Tibial nerve (tissue), 4 donors: ENCODE data around the gene MSI1. TPM values are rescaled to one million over a fixed set of nuclear protein-coding genes. Genes with fewer than 3 reads are reported as not detected.

Experiments used
- DNase-seq, 2 donors: peaks; one replicate each; pipeline ENCODE4 v3.0.0-alpha.2; 2019; ENCODE audit warnings: low spot score in 2 of 2
- H3K27ac ChIP-seq, 4 donors: fragments of 200-600 bp; sonication (generic) in 3 of 4; one replicate each; pipeline ENCODE4 v1.5.1; 2017 to 2019; ENCODE audit warnings: mild to moderate bottlenecking in 1 of 4
- H3K27me3 ChIP-seq, 2 donors: fragments of 200-600 bp; sonication (generic) in 1 of 2; one replicate each; pipeline versions ENCODE4 v1.5.1 to v1.6.0; 2017 to 2019
- H3K36me3 ChIP-seq, 3 donors: fragments of 200-600 bp; sonication (generic); one replicate each; pipeline ENCODE4 v1.5.1; 2018 to 2019
- H3K4me1 ChIP-seq, 4 donors: fragments of 200-600 bp; sonication (generic) in 3 of 4; one replicate each; pipeline ENCODE4 v1.5.1; 2017 to 2019
- H3K4me3 ChIP-seq, 4 donors: fragments of 200-600 bp; sonication (generic) in 3 of 4; one replicate each; pipeline ENCODE4 v1.5.1; 2017 to 2019; ENCODE audit warnings: mild to moderate bottlenecking in 1 of 4, moderate library complexity in 1 of 4
- H3K9me3 ChIP-seq, 4 donors: fragments of 200-600 bp; sonication (generic) in 3 of 4; one replicate each; pipeline ENCODE4 v1.5.1; 2017 to 2019
- CTCF ChIP-seq, 5 experiments: fragments of 200-600 bp in 3 of 5; fragments of 450-650 bp in 2 of 5; sonication (generic) in 3 of 5; IDR thresholded peaks; one replicate each; pipeline ENCODE4 v1.5.1; 2016 to 2019; ENCODE audit warnings: antibody characterized with exemption in 5 of 5, mild to moderate bottlenecking in 3 of 5, moderate library complexity in 2 of 5
- EP300 ChIP-seq, 2 donors: sonication (generic); formaldehyde crosslinking; IDR thresholded peaks; one replicate each; pipeline ENCODE4 v1.6.1; 2017; ENCODE audit warnings: antibody characterized with exemption in 2 of 2, mild to moderate bottlenecking in 1 of 2
- POLR2A ChIP-seq, 2 donors: fragments of 450-650 bp; IDR thresholded peaks; one replicate each; pipeline ENCODE4 v1.6.1; 2017; ENCODE audit warnings: antibody characterized with exemption in 2 of 2, mild to moderate bottlenecking in 2 of 2, moderate library complexity in 2 of 2
- WGBS, 2 donors: methylation state at CpG; one replicate each; pipeline ENCODE4 v1.1.5; 2018; 5-methylcytosine and 5-hydroxymethylcytosine counted together
- total RNA-seq, 4 donors: library from RNA; depleted of rRNA; stranded (reverse); fragments of >200 nt; gene quantifications; one replicate each; pipeline ENCODE4 v1.1.0, GENCODE V29; 2016

MSI1 gene
- total RNA-seq, 4 donors from 2014 or later = 0.22 to 1.2 (median 0.59) TPM; not detected in 1

GRCh38 chr12:120357104-120357503 lies 11.9 kb downstream of the MSI1 start:
- H3K4me3 ChIP-seq = no peak overlapping the region
- TF ChIP-seq CTCF (IDR thresholded peaks at IDR 0.05) = no peak
- no peak for TF ChIP-seq EP300 (IDR thresholded peaks at IDR 0.05)
- TF ChIP-seq POLR2A (IDR thresholded peaks at IDR 0.05) = no peak

GRCh38 chr12:120356567-120357030 lies 12.4 kb downstream of the MSI1 start:
- H3K27ac ChIP-seq = no peak overlapping the region
- DNase-seq = peak; percentile 28 to 60
- no peaks in the 10 kb centered on the region for H3K9me3 ChIP-seq
- H3K4me3 ChIP-seq = no peak overlapping the region
- TF ChIP-seq EP300 (IDR thresholded peaks at IDR 0.05) (no peak), CTCF (IDR thresholded peaks at IDR 0.05) (peak; percentile 85 to 91 (median 86)), POLR2A (IDR thresholded peaks at IDR 0.05) (no peak)
- H3K4me1 ChIP-seq = peaks cover 0 to 9% (median 0%) of the 10 kb centered on the region in 4 donors
- H3K36me3 ChIP-seq = no peaks in the 10 kb centered on the region
- 35 to 55% methylated on average over 5 to 12 of the region's 13 CpGs for WGBS, 2 donors
- peaks cover 0 to 5% of the 10 kb centered on the region in 2 donors for H3K27me3 ChIP-seq

More at GRCh38 chr12:120357104-120357503, 11.9 kb downstream of the MSI1 start:
- H3K9me3 ChIP-seq = no peaks in the 10 kb centered on the region
- H3K36me3 ChIP-seq = no peaks in the 10 kb centered on the region
- no peak for DNase-seq
- 77 to 79% methylated on average over 5 of the region's 5 CpGs for whole genome bisulfite sequencing, 2 donors
- H3K4me1 ChIP-seq = peaks cover 0 to 14% (median 0%) of the 10 kb centered on the region in 4 donors
- no peak overlapping the region for H3K27ac ChIP-seq
- H3K27me3 ChIP-seq = peaks cover 0 to 10% of the 10 kb centered on the region in 2 donors

- DNase-seq = no peak
- Histone ChIP-seq H3K27ac (no peak overlapping the region), H3K4me3 (no peak overlapping the region), H3K4me1 (peaks cover 0 to 4% (median 0%) of the 10 kb centered on the region in 4 donors), H3K9me3 (no peaks in the 10 kb centered on the region), H3K27me3 (no peaks in the 10 kb centered on the region), H3K36me3 (no peaks in the 10 kb centered on the region)
- 91 to 96% methylated on average over 4 of the region's 4 CpGs for WGBS, 2 donors
- TF ChIP-seq EP300 (IDR thresholded peaks at IDR 0.05) = no peak
- TF ChIP-seq POLR2A (IDR thresholded peaks at IDR 0.05) = no peak
- no peak for TF ChIP-seq CTCF (IDR thresholded peaks at IDR 0.05)
These were observed 15.2 kb downstream of the MSI1 start for GRCh38 chr12:120353556-120354317.

- H3K36me3 ChIP-seq = no peaks in the 10 kb centered on the region
- 89 to 94% methylated on average over 6 of the region's 6 CpGs for WGBS, 2 donors
- no peaks in the 10 kb centered on the region for H3K27me3 ChIP-seq
- no peak overlapping the region for H3K4me3 ChIP-seq
- DNase-seq = no peak
- no peak overlapping the region for H3K27ac ChIP-seq
- no peaks in the 10 kb centered on the region for H3K9me3 ChIP-seq
- H3K4me1 ChIP-seq = peaks cover 0 to 4% (median 0%) of the 10 kb centered on the region in 4 donors
- TF ChIP-seq CTCF (IDR thresholded peaks at IDR 0.05) (no peak), POLR2A (IDR thresholded peaks at IDR 0.05) (no peak), EP300 (IDR thresholded peaks at IDR 0.05) (no peak)
These were observed 15.8 kb downstream of the MSI1 start for GRCh38 chr12:120353136-120353535.

GRCh38 chr12:120352117-120352516 lies 16.8 kb downstream of the MSI1 start:
- no peak for DNase-seq
- WGBS, 2 donors = 79 to 81% methylated on average over 5 of the region's 5 CpGs
- peaks cover 0 to 4% (median 0%) of the 10 kb centered on the region in 4 donors for H3K4me1 ChIP-seq
- H3K27me3 ChIP-seq = no peaks in the 10 kb centered on the region
- H3K4me3 ChIP-seq = no peak overlapping the region
- H3K27ac ChIP-seq = no peak overlapping the region
- no peak for TF ChIP-seq CTCF (IDR thresholded peaks at IDR 0.05)
- no peak for TF ChIP-seq EP300 (IDR thresholded peaks at IDR 0.05)
- TF ChIP-seq POLR2A (IDR thresholded peaks at IDR 0.05) = no peak
- H3K9me3 ChIP-seq = no peaks in the 10 kb centered on the region
- peaks cover 0 to 7% (median 0%) of the 10 kb centered on the region in 3 donors for H3K36me3 ChIP-seq
